RWPE2 (cell line): ENCODE results near the gene VIT.

ENCODE experiments used
- ATAC-seq: fragments of 200-7000 bp; cut with Tn5 transposase; 3 replicates; pipeline ENCODE4 v1.9.1; 2021; ENCODE audit warnings: low read depth
- DNase-seq: peaks from one replicate; pipeline ENCODE4 v3.0.0-alpha.2; 2020; ENCODE audit warnings: low spot score
- H3K27ac ChIP-seq: fragments of 450-650 bp; 2 replicates; pipeline ENCODE4 v1.5.1; 2017; ENCODE audit warnings: mild to moderate bottlenecking; ENCODE audit not compliant: poor library complexity, severe bottlenecking
- H3K27me3 ChIP-seq: fragments of 250-450 bp; sonication (Bioruptor Pico); 2 replicates; pipeline ENCODE4 v1.5.1; 2021; ENCODE audit warnings: mild to moderate bottlenecking, moderate library complexity; ENCODE audit not compliant: insufficient read depth, poor library complexity, severe bottlenecking
- H3K36me3 ChIP-seq: fragments of 250-450 bp; sonication (Bioruptor Pico); 2 replicates; pipeline ENCODE4 v1.5.1; 2020; ENCODE audit warnings: low read depth, mild to moderate bottlenecking, moderate library complexity
- H3K4me1 ChIP-seq: fragments of 250-450 bp; sonication (Bioruptor Pico); 2 replicates; pipeline ENCODE4 v1.5.1; 2021; ENCODE audit warnings: mild to moderate bottlenecking, moderate library complexity; ENCODE audit not compliant: insufficient read depth, poor library complexity, severe bottlenecking
- H3K4me3 ChIP-seq: fragments of 250-450 bp; sonication (Bioruptor Pico); 2 replicates; pipeline ENCODE4 v1.5.1; 2021; ENCODE audit warnings: mild to moderate bottlenecking, moderate library complexity; ENCODE audit not compliant: severe bottlenecking
- H3K9me3 ChIP-seq: fragments of 250-450 bp; sonication (Bioruptor Pico); 2 replicates; pipeline ENCODE4 v1.5.1; 2021; ENCODE audit warnings: mild to moderate bottlenecking, moderate library complexity; ENCODE audit not compliant: severe bottlenecking
- CTCF ChIP-seq: fragments of 450-650 bp; IDR thresholded peaks from one replicate; pipeline ENCODE4 v1.5.1; 2017; ENCODE audit warnings: mild to moderate bottlenecking, moderate library complexity; ENCODE audit not compliant: poor library complexity, severe bottlenecking

The VIT gene

DNA sequence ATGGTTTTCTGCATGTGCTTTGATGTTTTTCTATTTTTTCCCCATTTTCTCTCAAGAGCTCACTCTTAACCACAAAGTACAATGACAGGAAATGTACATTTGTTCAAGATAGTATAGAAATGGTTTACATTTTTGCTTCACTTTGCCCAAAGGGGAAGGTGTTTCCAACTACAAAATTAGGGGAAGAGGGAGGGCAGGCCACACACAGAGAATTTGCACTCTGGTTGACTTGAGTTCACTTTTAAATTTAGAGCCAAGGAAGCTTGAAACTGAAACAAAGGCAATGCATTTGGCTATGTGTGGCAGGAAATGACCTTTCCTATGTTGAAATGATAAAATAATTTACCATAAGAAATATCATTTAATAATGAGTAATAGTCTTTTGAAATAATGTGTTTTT is 19.1 kb upstream of the VIT start:
- no peak overlapping the region for H3K4me3 ChIP-seq
- ATAC-seq (no peak), DNase-seq (no peak)
- peaks cover under 1% of the 10 kb centered on the region for H3K4me1 ChIP-seq
- H3K36me3 ChIP-seq = no peaks in the 10 kb centered on the region
- no peak overlapping the region for H3K27ac ChIP-seq
- H3K9me3 ChIP-seq = no peaks in the 10 kb centered on the region
- H3K27me3 ChIP-seq = no peaks in the 10 kb centered on the region
- no peak for TF ChIP-seq CTCF

DNA sequence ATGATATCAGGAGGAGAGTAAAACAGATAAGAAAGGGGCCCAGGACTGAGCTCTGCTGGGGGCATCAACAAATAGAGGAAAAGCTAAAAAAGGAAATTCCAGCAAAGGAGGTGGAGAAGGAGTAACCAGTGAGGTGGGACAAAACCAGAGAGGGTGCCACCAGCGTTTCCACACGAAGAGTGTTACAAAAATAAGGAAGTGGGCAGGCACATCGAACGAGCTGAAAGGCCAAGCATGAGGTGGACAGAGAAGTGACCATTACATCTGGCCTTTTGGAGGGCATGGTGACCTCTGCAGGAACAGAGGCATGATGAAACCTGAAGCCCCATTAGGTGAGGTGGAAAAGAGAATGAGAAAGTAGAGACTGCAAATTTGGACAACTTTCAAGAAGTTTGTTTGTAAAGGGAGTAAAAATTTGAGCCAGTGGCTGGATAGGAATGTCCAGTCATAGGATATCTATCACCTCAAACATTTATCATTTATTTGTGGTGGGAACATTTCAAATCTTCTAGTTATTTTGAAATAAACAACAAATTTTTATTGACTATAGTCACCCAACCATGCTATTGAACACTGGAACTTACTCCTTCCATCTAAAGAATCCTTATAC is 18.4 kb upstream of the VIT start:
- H3K27me3 ChIP-seq = no peaks in the 10 kb centered on the region
- TF ChIP-seq CTCF = no peak
- H3K4me3 ChIP-seq = no peak overlapping the region
- H3K27ac ChIP-seq = no peak overlapping the region
- no peak for DNase-seq
- no peak for ATAC-seq
- H3K36me3 ChIP-seq = no peaks in the 10 kb centered on the region
- H3K9me3 ChIP-seq = no peaks in the 10 kb centered on the region
- no peaks in the 10 kb centered on the region for H3K4me1 ChIP-seq

- Histone ChIP-seq H3K27me3 (no peaks in the 10 kb centered on the region), H3K27ac (no peak overlapping the region), H3K9me3 (no peaks in the 10 kb centered on the region), H3K4me3 (no peak overlapping the region), H3K4me1 (no peaks in the 10 kb centered on the region), H3K36me3 (no peaks in the 10 kb centered on the region)
- no peak for ATAC-seq
- TF ChIP-seq CTCF = no peak
- no peak for DNase-seq
These were observed 17.7 kb upstream of the VIT start for GRCh38 chr2:36678856-36679255.

GRCh38 chr2:36680012-36680411 is 16.5 kb upstream of the VIT start:
- DNase-seq (no peak), ATAC-seq (no peak)
- no peak overlapping the region for H3K4me3 ChIP-seq
- H3K9me3 ChIP-seq = no peaks in the 10 kb centered on the region
- no peak for TF ChIP-seq CTCF
- no peaks in the 10 kb centered on the region for H3K4me1 ChIP-seq
- no peak overlapping the region for H3K27ac ChIP-seq
- H3K36me3 ChIP-seq = no peaks in the 10 kb centered on the region
- H3K27me3 ChIP-seq = no peaks in the 10 kb centered on the region

- Histone ChIP-seq H3K4me1 (no peaks in the 10 kb centered on the region), H3K36me3 (no peaks in the 10 kb centered on the region), H3K27me3 (no peaks in the 10 kb centered on the region), H3K27ac (no peak overlapping the region), H3K9me3 (no peaks in the 10 kb centered on the region), H3K4me3 (no peak overlapping the region)
- no peak for TF ChIP-seq CTCF
- DNase-seq (no peak), ATAC-seq (no peak)
These were observed 13.9 kb upstream of the VIT start for GRCh38 chr2:36682562-36682961.
